GM23338 (cell line): ENCODE results near the gene DOCK10. TPM values are rescaled to one million over a fixed set of nuclear protein-coding genes. Genes with fewer than 3 reads are reported as not detected.

Source experiments
- ATAC-seq: fragments of 200-7000 bp; cut with Tn5 transposase; 3 replicates; pipeline ENCODE4 v1.9.1; 2020
- DNase-seq: peaks from one replicate; pipeline ENCODE4 v3.0.0-alpha.2; 2015; ENCODE audit warnings: low spot score
- H2AFZ ChIP-seq: fragments of 200-600 bp; sonication (generic); 2 replicates; pipeline ENCODE4 v1.8.0; 2016; ENCODE audit warnings: antibody characterized with exemption, mild to moderate bottlenecking, moderate library complexity
- H3F3A ChIP-seq: fragments of 200-600 bp; sonication (generic); replicated peaks from 2 replicates; pipeline ENCODE4 v1.8.0; 2017; ENCODE audit warnings: antibody characterized with exemption, mixed run types, low read depth
- H3K27ac ChIP-seq: fragments of 200-600 bp; sonication (generic); 2 replicates; pipeline ENCODE4 v1.6.1; 2016; ENCODE audit warnings: low read depth
- H3K27me3 ChIP-seq: fragments of 200-600 bp; sonication (generic); 2 replicates; pipeline ENCODE4 v1.8.0; 2016; ENCODE audit warnings: mild to moderate bottlenecking, mixed run types, moderate library complexity; ENCODE audit not compliant: insufficient read depth
- H3K36me3 ChIP-seq: fragments of 200-600 bp; sonication (generic); 2 replicates; pipeline ENCODE4 v1.8.0; 2016; ENCODE audit warnings: mild to moderate bottlenecking; ENCODE audit not compliant: insufficient read depth
- H3K4me1 ChIP-seq: fragments of 200-600 bp; sonication (generic); 2 replicates; pipeline ENCODE4 v1.8.0; 2016; ENCODE audit warnings: mild to moderate bottlenecking, moderate library complexity; ENCODE audit not compliant: insufficient read depth
- H3K4me2 ChIP-seq: fragments of 200-600 bp; sonication (generic); 2 replicates; pipeline ENCODE4 v1.7.1; 2017; ENCODE audit warnings: mixed run types
- H3K4me3 ChIP-seq: fragments of 200-600 bp; sonication (generic); 2 replicates; pipeline ENCODE4 v1.6.1; 2016; ENCODE audit warnings: mixed run types
- H3K79me2 ChIP-seq: fragments of 200-600 bp; sonication (generic); replicated peaks from 2 replicates; pipeline ENCODE4 v1.8.0; 2017; ENCODE audit warnings: mild to moderate bottlenecking; ENCODE audit not compliant: insufficient read depth
- H3K9me2 ChIP-seq: fragments of 200-600 bp; sonication (generic); 2 replicates; pipeline ENCODE4 v1.8.0; 2017; ENCODE audit not compliant: insufficient read depth
- H4K20me1 ChIP-seq: fragments of 200-600 bp; sonication (generic); replicated peaks from 2 replicates; pipeline ENCODE4 v1.8.0; 2017; ENCODE audit warnings: mild to moderate bottlenecking; ENCODE audit not compliant: insufficient read depth
- H3K27ac Mint-ChIP-seq: 2 replicates; pipeline ENCODE4 v1.8.0; 2020; ENCODE audit warnings: inconsistent platforms, mild to moderate bottlenecking, moderate library complexity, mixed read lengths
- H3K27me3 Mint-ChIP-seq: 3 replicates; pipeline ENCODE4 v1.8.0; 2022; ENCODE audit warnings: low read depth, mild to moderate bottlenecking, moderate library complexity, mixed read lengths, inconsistent platforms; ENCODE audit not compliant: insufficient read depth, poor library complexity
- H3K36me3 Mint-ChIP-seq: 3 replicates; pipeline ENCODE4 v1.8.0; 2021; ENCODE audit warnings: low read depth, mild to moderate bottlenecking, inconsistent platforms, moderate library complexity, mixed read lengths
- H3K4me1 Mint-ChIP-seq: 3 replicates; pipeline ENCODE4 v1.8.0; 2020; ENCODE audit warnings: mild to moderate bottlenecking, inconsistent platforms, mixed read lengths
- H3K4me3 Mint-ChIP-seq: 3 replicates; pipeline ENCODE4 v1.8.0; 2021; ENCODE audit warnings: moderate library complexity, mild to moderate bottlenecking, inconsistent platforms, mixed read lengths
- H3K9me3 Mint-ChIP-seq: 3 replicates; pipeline ENCODE4 v1.8.0; 2020; ENCODE audit warnings: moderate library complexity, mild to moderate bottlenecking, inconsistent platforms, mixed read lengths
- CREB1 ChIP-seq: fragments of 250-450 bp; sonication (Bioruptor Pico); IDR thresholded peaks from 2 replicates; pipeline ENCODE4 v1.5.0; 2020; ENCODE audit warnings: low read depth, mild to moderate bottlenecking, moderate library complexity
- EZH2phosphoT487 ChIP-seq: fragments of 200-600 bp; sonication (generic); IDR thresholded peaks from one replicate; pipeline ENCODE4 v1.8.1; 2018; ENCODE audit warnings: antibody characterized with exemption; ENCODE audit not compliant: unreplicated experiment
- JUNB ChIP-seq: IDR thresholded peaks from one replicate; pipeline ENCODE4 v1.6.1; 2016; ENCODE audit warnings: antibody characterized with exemption; ENCODE audit not compliant: unreplicated experiment
- NANOG ChIP-seq: IDR thresholded peaks from 2 replicates; pipeline ENCODE4 v1.6.1; 2016; ENCODE audit warnings: antibody characterized with exemption, borderline replicate concordance
- REST ChIP-seq: IDR thresholded peaks from one replicate; pipeline ENCODE4 v1.6.1; 2018; ENCODE audit warnings: antibody characterized with exemption; ENCODE audit not compliant: unreplicated experiment
- ZNF331 ChIP-seq: fragments of 250-450 bp; sonication (Bioruptor Pico); IDR thresholded peaks from 2 replicates; pipeline ENCODE4 v1.5.0; 2020; ENCODE audit warnings: low read depth, mild to moderate bottlenecking, moderate library complexity
- polyA plus RNA-seq: library from polyadenylated mRNA; unstranded; fragments of >200 nt; fragmentation: Nextera tagmentation; extraction: Ambion mirVana; gene quantifications from 2 replicates; pipeline ENCODE4 v1.2.1, GENCODE V29; 2016
- total RNA-seq: library from RNA; depleted of rRNA; stranded (reverse); fragments of >200 nt; shearing (Covaris generic); gene quantifications from 2 replicates; pipeline ENCODE4 v1.2.3, GENCODE V29; 2014
- TF ChIP-seq, protein P1 (sequence below): fragments of 250-450 bp; sonication (Bioruptor Pico); IDR thresholded peaks from 2 replicates; pipeline ENCODE4 v1.5.0; 2020; ENCODE audit warnings: mild to moderate bottlenecking, moderate library complexity
- TF ChIP-seq, protein P2 (sequence below): IDR thresholded peaks from 2 replicates; pipeline ENCODE4 v1.6.1; 2016; ENCODE audit warnings: antibody characterized with exemption

DOCK10 gene
- total and polyA plus RNA-seq, 2 experiments from 2014 or later, result 1.0 to 1.7 TPM

DNA sequence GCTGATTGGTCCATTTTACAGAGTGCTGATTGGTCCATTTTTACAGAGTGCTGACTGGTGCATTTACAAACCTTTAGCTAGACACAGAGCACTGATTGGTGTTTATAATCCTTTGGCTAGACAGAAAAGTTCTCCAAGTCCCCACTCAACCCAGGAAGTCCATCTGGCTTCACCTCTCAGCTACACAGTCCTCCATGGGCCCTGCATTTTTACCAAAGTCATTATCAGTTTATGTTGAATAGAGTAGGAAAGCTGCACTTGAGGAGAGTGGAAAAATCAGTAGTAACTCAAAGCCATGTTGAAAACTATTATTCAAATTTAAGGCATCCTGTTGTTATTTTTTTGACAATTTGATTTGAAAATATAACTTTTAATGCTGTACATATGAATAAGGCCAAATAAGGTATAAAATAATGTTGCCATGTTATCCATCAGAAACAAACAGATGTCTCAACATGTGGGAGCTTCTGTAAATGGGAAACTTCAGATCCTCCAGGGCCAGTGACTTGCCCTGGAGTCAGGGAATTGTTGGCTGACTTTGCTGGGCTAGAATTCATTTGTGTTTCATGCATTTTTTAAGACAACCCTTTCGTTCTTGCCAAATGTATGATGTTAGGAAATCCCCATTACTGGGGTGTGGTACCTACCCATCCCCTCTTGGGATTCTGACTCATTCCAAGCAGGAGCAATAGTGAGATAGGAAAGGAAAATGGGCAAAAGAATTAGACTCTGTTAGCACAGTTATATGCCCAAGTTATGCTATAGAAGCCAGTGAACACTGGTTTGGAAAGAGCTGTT lies 288.3 kb downstream of the DOCK10 start:
- Histone ChIP-seq H3K4me2 (no peak overlapping the region), H3K27me3 (no peaks in the 10 kb centered on the region), H3F3A (no peaks in the 10 kb centered on the region), H3K4me1 (no peaks in the 10 kb centered on the region), H3K36me3 (no peaks in the 10 kb centered on the region), H3K27ac (no peak overlapping the region), H3K9me2 (0 out of 2 replicates have a peak, but pooled peaks cover 5% of the 10 kb centered on the region), H3K4me3 (no peak overlapping the region), H4K20me1 (no peaks in the 10 kb centered on the region), H3K79me2 (no peaks in the 10 kb centered on the region), H2AFZ (no peak overlapping the region)
- peaks cover 21% of the 10 kb centered on the region for H3K36me3 Mint-ChIP-seq
- no peak overlapping the region for H3K27ac Mint-ChIP-seq
- peaks cover 36% of the 10 kb centered on the region for H3K9me3 Mint-ChIP-seq
- TF ChIP-seq NANOG (no peak), ZNF331 (CRISPR knock-in tag) (no peak)
- H3K4me3 Mint-ChIP-seq, result no peak overlapping the region
- DNase-seq, result no peak
- no peaks in the 10 kb centered on the region for H3K4me1 Mint-ChIP-seq
- peaks cover 3% of the 10 kb centered on the region for H3K27me3 Mint-ChIP-seq
- no peak for ATAC-seq

- no peak overlapping the region for H3K4me3 ChIP-seq
- no peaks in the 10 kb centered on the region for H3K27me3 ChIP-seq
- H4K20me1 ChIP-seq, result no peaks in the 10 kb centered on the region
- no peaks in the 10 kb centered on the region for H3K79me2 ChIP-seq
- DNase-seq, result no peak
- no peaks in the 10 kb centered on the region for H3K4me1 ChIP-seq
- Mint-ChIP-seq H3K9me3 (peaks cover 18% of the 10 kb centered on the region), H3K4me1 (no peaks in the 10 kb centered on the region), H3K36me3 (peaks cover 5% of the 10 kb centered on the region; the same call in 2 of the 3 replicates), H3K4me3 (no peak overlapping the region), H3K27ac (no peak overlapping the region), H3K27me3 (peaks cover 2% of the 10 kb centered on the region)
- H3K4me2 ChIP-seq, result no peak overlapping the region
- no peak overlapping the region for H3K27ac ChIP-seq
- no peak overlapping the region for H2AFZ ChIP-seq
- no peaks in the 10 kb centered on the region for H3F3A ChIP-seq
- H3K36me3 ChIP-seq, result no peaks in the 10 kb centered on the region
- no peak for ATAC-seq
- H3K9me2 ChIP-seq, result 0 out of 2 replicates have a peak, but pooled peaks cover 5% of the 10 kb centered on the region
- TF ChIP-seq ZNF331 (CRISPR knock-in tag), result no peak
- TF ChIP-seq, protein P1, sequence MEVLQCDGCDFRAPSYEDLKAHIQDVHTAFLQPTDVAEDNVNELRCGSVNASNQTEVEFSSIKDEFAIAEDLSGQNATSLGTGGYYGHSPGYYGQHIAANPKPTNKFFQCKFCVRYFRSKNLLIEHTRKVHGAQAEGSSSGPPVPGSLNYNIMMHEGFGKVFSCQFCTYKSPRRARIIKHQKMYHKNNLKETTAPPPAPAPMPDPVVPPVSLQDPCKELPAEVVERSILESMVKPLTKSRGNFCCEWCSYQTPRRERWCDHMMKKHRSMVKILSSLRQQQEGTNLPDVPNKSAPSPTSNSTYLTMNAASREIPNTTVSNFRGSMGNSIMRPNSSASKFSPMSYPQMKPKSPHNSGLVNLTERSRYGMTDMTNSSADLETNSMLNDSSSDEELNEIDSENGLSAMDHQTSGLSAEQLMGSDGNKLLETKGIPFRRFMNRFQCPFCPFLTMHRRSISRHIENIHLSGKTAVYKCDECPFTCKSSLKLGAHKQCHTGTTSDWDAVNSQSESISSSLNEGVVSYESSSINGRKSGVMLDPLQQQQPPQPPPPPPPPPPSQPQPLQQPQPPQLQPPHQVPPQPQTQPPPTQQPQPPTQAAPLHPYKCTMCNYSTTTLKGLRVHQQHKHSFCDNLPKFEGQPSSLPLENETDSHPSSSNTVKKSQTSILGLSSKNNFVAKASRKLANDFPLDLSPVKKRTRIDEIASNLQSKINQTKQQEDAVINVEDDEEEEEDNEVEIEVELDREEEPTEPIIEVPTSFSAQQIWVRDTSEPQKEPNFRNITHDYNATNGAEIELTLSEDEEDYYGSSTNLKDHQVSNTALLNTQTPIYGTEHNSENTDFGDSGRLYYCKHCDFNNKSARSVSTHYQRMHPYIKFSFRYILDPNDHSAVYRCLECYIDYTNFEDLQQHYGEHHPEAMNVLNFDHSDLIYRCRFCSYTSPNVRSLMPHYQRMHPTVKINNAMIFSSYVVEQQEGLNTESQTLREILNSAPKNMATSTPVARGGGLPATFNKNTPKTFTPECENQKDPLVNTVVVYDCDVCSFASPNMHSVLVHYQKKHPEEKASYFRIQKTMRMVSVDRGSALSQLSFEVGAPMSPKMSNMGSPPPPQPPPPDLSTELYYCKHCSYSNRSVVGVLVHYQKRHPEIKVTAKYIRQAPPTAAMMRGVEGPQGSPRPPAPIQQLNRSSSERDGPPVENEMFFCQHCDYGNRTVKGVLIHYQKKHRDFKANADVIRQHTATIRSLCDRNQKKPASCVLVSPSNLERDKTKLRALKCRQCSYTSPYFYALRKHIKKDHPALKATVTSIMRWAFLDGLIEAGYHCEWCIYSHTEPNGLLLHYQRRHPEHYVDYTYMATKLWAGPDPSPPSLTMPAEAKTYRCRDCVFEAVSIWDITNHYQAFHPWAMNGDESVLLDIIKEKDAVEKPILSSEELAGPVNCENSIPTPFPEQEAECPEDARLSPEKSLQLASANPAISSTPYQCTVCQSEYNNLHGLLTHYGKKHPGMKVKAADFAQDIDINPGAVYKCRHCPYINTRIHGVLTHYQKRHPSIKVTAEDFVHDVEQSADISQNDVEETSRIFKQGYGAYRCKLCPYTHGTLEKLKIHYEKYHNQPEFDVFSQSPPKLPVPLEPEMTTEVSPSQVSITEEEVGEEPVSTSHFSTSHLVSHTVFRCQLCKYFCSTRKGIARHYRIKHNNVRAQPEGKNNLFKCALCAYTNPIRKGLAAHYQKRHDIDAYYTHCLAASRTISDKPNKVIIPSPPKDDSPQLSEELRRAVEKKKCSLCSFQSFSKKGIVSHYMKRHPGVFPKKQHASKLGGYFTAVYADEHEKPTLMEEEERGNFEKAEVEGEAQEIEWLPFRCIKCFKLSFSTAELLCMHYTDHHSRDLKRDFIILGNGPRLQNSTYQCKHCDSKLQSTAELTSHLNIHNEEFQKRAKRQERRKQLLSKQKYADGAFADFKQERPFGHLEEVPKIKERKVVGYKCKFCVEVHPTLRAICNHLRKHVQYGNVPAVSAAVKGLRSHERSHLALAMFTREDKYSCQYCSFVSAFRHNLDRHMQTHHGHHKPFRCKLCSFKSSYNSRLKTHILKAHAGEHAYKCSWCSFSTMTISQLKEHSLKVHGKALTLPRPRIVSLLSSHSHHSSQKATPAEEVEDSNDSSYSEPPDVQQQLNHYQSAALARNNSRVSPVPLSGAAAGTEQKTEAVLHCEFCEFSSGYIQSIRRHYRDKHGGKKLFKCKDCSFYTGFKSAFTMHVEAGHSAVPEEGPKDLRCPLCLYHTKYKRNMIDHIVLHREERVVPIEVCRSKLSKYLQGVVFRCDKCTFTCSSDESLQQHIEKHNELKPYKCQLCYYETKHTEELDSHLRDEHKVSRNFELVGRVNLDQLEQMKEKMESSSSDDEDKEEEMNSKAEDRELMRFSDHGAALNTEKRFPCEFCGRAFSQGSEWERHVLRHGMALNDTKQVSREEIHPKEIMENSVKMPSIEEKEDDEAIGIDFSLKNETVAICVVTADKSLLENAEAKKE (CRISPR knock-in tag), result no peak
- TF ChIP-seq EZH2phosphoT487, result no peak
- no peak for TF ChIP-seq CREB1 (CRISPR knock-in tag)
- no peak for TF ChIP-seq JUNB
- TF ChIP-seq NANOG, result no peak
- TF ChIP-seq, protein P2, sequence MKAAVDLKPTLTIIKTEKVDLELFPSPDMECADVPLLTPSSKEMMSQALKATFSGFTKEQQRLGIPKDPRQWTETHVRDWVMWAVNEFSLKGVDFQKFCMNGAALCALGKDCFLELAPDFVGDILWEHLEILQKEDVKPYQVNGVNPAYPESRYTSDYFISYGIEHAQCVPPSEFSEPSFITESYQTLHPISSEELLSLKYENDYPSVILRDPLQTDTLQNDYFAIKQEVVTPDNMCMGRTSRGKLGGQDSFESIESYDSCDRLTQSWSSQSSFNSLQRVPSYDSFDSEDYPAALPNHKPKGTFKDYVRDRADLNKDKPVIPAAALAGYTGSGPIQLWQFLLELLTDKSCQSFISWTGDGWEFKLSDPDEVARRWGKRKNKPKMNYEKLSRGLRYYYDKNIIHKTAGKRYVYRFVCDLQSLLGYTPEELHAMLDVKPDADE, result no peak
- TF ChIP-seq REST, result no peak
Measured at GRCh38 chr2:224751996-224752698, 290.1 kb downstream of the DOCK10 start.
